HL-60 (cell line): ENCODE data around the gene ENTHD1.

Experiments used
- DNase-seq, 2 experiments: peaks; one replicate each; pipeline ENCODE4 v3.0.0-alpha.2; 2010 to 2020; ENCODE audit warnings: low read depth in 1 of 2, low spot score in 1 of 2
- H3K27ac ChIP-seq: fragments of 250-450 bp; sonication (Bioruptor Pico); replicated peaks from 2 replicates; pipeline ENCODE4 v1.5.1; 2020; ENCODE audit warnings: mild to moderate bottlenecking, moderate library complexity
- H3K27me3 ChIP-seq: fragments of 250-450 bp; sonication (Bioruptor Pico); 2 replicates; pipeline ENCODE4 v1.5.1; 2021; ENCODE audit warnings: mild to moderate bottlenecking, moderate library complexity; ENCODE audit not compliant: insufficient read depth, poor library complexity, severe bottlenecking
- H3K4me3 ChIP-seq: replicated peaks from 2 replicates; pipeline ENCODE4 v1.5.1; 2011; ENCODE audit warnings: mild to moderate bottlenecking, control low read depth, low read length; ENCODE audit not compliant: insufficient read depth
- CTCF ChIP-seq: IDR thresholded peaks from one replicate; pipeline ENCODE4 v1.5.1; 2011; ENCODE audit warnings: low read length, control low read depth, inconsistent platforms; ENCODE audit not compliant: insufficient read depth
- GABPA ChIP-seq: IDR thresholded peaks from 2 replicates; pipeline ENCODE4 v1.6.1; 2012; ENCODE audit warnings: low read depth
- POLR2AphosphoS5 ChIP-seq: IDR thresholded peaks from 2 replicates; pipeline ENCODE4 v1.6.1; 2012; ENCODE audit warnings: low read depth
- REST ChIP-seq: IDR thresholded peaks from 2 replicates; pipeline ENCODE4 v1.6.1; 2012; ENCODE audit warnings: low read depth; ENCODE audit not compliant: insufficient replicate concordance
- SPI1 ChIP-seq: IDR thresholded peaks from 2 replicates; pipeline ENCODE4 v1.6.1; 2012; ENCODE audit warnings: low read depth, mild to moderate bottlenecking, borderline replicate concordance

The ENTHD1 gene

GRCh38 chr22:39785232-39785631, 108.3 kb downstream of the ENTHD1 start:
- H3K27ac ChIP-seq = no peak overlapping the region
- H3K27me3 ChIP-seq = no peaks in the 10 kb centered on the region
- DNase-seq = no peak
- TF ChIP-seq POLR2AphosphoS5 = no peak
- no peak for TF ChIP-seq REST
- no peak for TF ChIP-seq CTCF
- TF ChIP-seq GABPA = no peak
- TF ChIP-seq SPI1 = no peak
- no peak overlapping the region for H3K4me3 ChIP-seq

GRCh38 chr22:39777716-39778454, 115.7 kb downstream of the ENTHD1 start:
- TF ChIP-seq REST (no peak), SPI1 (no peak), CTCF (no peak), POLR2AphosphoS5 (no peak), GABPA (no peak)
- Histone ChIP-seq H3K27ac (no peak overlapping the region), H3K4me3 (no peak overlapping the region), H3K27me3 (peaks cover 23% of the 10 kb centered on the region)
- no peak for DNase-seq

GRCh38 chr22:39776295-39777009, 117.1 kb downstream of the ENTHD1 start:
- DNase-seq = no peak
- Histone ChIP-seq H3K4me3 (no peak overlapping the region), H3K27ac (no peak overlapping the region), H3K27me3 (peaks cover 23% of the 10 kb centered on the region)
- TF ChIP-seq REST (no peak), POLR2AphosphoS5 (no peak), GABPA (no peak), CTCF (no peak), SPI1 (no peak)
